HCT116 (cell line): ENCODE data around the gene OR1C1.

Experiments
- EZH2 ChIP-seq: fragments of 200-600 bp; sonication (generic); IDR thresholded peaks from 2 replicates; pipeline ENCODE4 v1.6.1; 2017; ENCODE audit warnings: antibody characterized with exemption, mixed run types
- FOSL1 ChIP-seq: IDR thresholded peaks from 2 replicates; pipeline ENCODE4 v1.6.1; 2012; ENCODE audit warnings: low read depth
- POLR2AphosphoS5 ChIP-seq: IDR thresholded peaks from 2 replicates; pipeline ENCODE4 v1.6.1; 2011; ENCODE audit warnings: mild to moderate bottlenecking, low read depth, low read length, moderate library complexity
- RAD21 ChIP-seq: IDR thresholded peaks from 2 replicates; pipeline ENCODE4 v1.6.1; 2012; ENCODE audit warnings: low read depth, mild to moderate bottlenecking
- REST ChIP-seq: IDR thresholded peaks from 2 replicates; pipeline ENCODE4 v1.6.1; 2012; ENCODE audit warnings: low read depth
- SP1 ChIP-seq: IDR thresholded peaks from 2 replicates; pipeline ENCODE4 v1.6.1; 2012; ENCODE audit warnings: low read depth
- ZNF274 ChIP-seq: fragments of 200-500 bp; sonication (Bioruptor generic); IDR thresholded peaks from 2 replicates; pipeline ENCODE4 v1.6.1; 2014; ENCODE audit warnings: mild to moderate bottlenecking, low read depth, low read length, inconsistent platforms
- TF ChIP-seq, protein P1 (sequence below), 3 experiments: fragments of 200-600 bp in 1 of 3; sonication (generic) in 1 of 3; IDR thresholded peaks in 2 of 3; conservative IDR thresholded peaks in 1 of 3; 2 replicates each; pipeline ENCODE4 v1.5.1; 2012 to 2017; ENCODE audit warnings: low read depth in 2 of 3, low read length in 2 of 3, antibody characterized with exemption in 1 of 3, borderline replicate concordance in 1 of 3, control low read depth in 1 of 3, mild to moderate bottlenecking in 1 of 3, mixed read lengths in 1 of 3, mixed run types in 1 of 3, moderate library complexity in 1 of 3; ENCODE audit not compliant: insufficient read depth in 1 of 3
- TF ChIP-seq, protein P2 (sequence below): IDR thresholded peaks from 2 replicates; pipeline ENCODE4 v1.6.1; 2012

- TF ChIP-seq RAD21 = no peak
- TF ChIP-seq, protein P1, sequence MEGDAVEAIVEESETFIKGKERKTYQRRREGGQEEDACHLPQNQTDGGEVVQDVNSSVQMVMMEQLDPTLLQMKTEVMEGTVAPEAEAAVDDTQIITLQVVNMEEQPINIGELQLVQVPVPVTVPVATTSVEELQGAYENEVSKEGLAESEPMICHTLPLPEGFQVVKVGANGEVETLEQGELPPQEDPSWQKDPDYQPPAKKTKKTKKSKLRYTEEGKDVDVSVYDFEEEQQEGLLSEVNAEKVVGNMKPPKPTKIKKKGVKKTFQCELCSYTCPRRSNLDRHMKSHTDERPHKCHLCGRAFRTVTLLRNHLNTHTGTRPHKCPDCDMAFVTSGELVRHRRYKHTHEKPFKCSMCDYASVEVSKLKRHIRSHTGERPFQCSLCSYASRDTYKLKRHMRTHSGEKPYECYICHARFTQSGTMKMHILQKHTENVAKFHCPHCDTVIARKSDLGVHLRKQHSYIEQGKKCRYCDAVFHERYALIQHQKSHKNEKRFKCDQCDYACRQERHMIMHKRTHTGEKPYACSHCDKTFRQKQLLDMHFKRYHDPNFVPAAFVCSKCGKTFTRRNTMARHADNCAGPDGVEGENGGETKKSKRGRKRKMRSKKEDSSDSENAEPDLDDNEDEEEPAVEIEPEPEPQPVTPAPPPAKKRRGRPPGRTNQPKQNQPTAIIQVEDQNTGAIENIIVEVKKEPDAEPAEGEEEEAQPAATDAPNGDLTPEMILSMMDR (IDR thresholded peaks at IDR 0.05 in 2 of 3, conservative IDR thresholded peaks at IDR 0.05 in 1 of 3; ENCODE audit: borderline replicate concordance in 1 of 3, insufficient read depth in 1 of 3, low read depth in 2 of 3, low read length in 2 of 3) = no peak
- TF ChIP-seq, protein P2, sequence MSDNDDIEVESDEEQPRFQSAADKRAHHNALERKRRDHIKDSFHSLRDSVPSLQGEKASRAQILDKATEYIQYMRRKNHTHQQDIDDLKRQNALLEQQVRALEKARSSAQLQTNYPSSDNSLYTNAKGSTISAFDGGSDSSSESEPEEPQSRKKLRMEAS = no peak
- TF ChIP-seq SP1 = no peak
- TF ChIP-seq ZNF274 = no peak
- TF ChIP-seq FOSL1 = no peak
- no peak for TF ChIP-seq EZH2
- TF ChIP-seq REST = no peak
- no peak for TF ChIP-seq POLR2AphosphoS5
Measured at GRCh38 chr1:247738315-247738714, 22.0 kb downstream of the OR1C1 start, which contains the start of gene OR14K1.
